ENCODE results near the gene LHCGR. TPM values are rescaled to one million over a fixed set of nuclear protein-coding genes. Genes with fewer than 3 reads are reported as not detected.
"Not testable (repeated sequence)": the region's sequence is repeated elsewhere in the genome, so short reads cannot be mapped to it uniquely, and the experiment has no call there.

The LHCGR gene
- total and polyA plus RNA-seq, 7 donors, result not detected

DNA sequence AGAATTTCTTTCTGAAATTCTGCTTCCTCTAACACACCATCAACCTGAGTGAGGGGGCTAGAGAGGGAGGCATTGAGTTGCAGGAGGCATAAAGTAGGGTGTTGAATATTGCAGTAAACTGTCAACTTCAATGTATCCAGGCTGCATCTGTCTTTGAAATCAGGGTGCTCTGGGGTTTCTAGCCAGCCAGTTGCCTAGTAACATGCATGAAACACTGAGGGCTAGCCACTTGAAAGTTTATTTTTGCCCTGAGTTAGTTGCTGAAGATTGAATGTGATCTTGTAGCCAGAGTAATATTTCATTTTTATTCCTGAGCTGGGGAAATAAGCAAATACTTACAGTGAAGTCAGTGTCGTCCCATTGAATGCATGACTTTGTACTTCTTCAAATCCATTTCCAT is 41.9 kb downstream of the LHCGR start:
- intact Hi-C loops (cut with DNase I), result no loop called here
- Histone ChIP-seq H3K27me3 (peaks cover 0 to 5% (median 0%) of the 10 kb centered on the region in 3 donors), H3K9me3 (no peaks in the 10 kb centered on the region), H3K4me1 (peaks cover 0 to 32% (median 20%) of the 10 kb centered on the region in 4 donors), H3K4me3 (no peak overlapping the region), H3K27ac (peak overlapping the region in 1 of 4 donors; percentile 73), H3K36me3 (no peaks in the 10 kb centered on the region)
- no peak for DNase-seq
- WGBS, 2 donors, result 61 to 85% methylated on average over 1 of the region's 1 CpG
- TF ChIP-seq POLR2AphosphoS5 (IDR thresholded peaks at IDR 0.05), result peak in 2 of 4 donors; percentile 43 to 65
- TF ChIP-seq POLR2A (IDR thresholded peaks at IDR 0.05), result no peak

DNA sequence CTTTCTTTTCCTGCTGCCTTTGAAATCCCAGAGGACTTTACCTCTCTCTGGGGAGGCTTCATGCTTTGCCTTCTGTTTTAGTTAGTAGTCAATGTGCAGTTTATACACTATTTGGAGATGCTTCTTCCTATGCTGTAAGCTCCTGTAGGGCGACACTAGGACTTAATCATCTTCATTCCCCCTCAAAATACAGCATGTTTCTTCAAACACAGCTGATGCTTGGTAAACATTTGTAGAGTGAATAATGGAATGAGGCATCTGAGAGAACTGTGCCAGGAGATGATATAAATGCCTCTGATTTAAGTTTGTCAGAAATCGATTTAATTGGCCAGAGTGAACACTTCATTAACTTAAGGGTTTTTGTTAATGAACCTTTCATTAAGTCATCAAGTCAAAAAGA is 43.4 kb downstream of the LHCGR start:
- no peak overlapping the region for H3K4me3 ChIP-seq
- no peak for DNase-seq
- 64 to 75% methylated on average over 2 of the region's 2 CpGs for WGBS, 2 donors
- peaks cover 0 to 32% (median 20%) of the 10 kb centered on the region in 4 donors for H3K4me1 ChIP-seq
- TF ChIP-seq POLR2AphosphoS5 (IDR thresholded peaks at IDR 0.05) (no peak), POLR2A (IDR thresholded peaks at IDR 0.05) (no peak), EP300 (IDR thresholded peaks at IDR 0.05) (no peak)
- TF ChIP-seq, protein P1, sequence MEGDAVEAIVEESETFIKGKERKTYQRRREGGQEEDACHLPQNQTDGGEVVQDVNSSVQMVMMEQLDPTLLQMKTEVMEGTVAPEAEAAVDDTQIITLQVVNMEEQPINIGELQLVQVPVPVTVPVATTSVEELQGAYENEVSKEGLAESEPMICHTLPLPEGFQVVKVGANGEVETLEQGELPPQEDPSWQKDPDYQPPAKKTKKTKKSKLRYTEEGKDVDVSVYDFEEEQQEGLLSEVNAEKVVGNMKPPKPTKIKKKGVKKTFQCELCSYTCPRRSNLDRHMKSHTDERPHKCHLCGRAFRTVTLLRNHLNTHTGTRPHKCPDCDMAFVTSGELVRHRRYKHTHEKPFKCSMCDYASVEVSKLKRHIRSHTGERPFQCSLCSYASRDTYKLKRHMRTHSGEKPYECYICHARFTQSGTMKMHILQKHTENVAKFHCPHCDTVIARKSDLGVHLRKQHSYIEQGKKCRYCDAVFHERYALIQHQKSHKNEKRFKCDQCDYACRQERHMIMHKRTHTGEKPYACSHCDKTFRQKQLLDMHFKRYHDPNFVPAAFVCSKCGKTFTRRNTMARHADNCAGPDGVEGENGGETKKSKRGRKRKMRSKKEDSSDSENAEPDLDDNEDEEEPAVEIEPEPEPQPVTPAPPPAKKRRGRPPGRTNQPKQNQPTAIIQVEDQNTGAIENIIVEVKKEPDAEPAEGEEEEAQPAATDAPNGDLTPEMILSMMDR (IDR thresholded peaks at IDR 0.05), result no peak
- no peaks in the 10 kb centered on the region for H3K27me3 ChIP-seq
- no peaks in the 10 kb centered on the region for H3K9me3 ChIP-seq
- intact Hi-C loops (cut with DNase I), result no loop called here
- no peak overlapping the region for H3K27ac ChIP-seq
- no peaks in the 10 kb centered on the region for H3K36me3 ChIP-seq

DNA sequence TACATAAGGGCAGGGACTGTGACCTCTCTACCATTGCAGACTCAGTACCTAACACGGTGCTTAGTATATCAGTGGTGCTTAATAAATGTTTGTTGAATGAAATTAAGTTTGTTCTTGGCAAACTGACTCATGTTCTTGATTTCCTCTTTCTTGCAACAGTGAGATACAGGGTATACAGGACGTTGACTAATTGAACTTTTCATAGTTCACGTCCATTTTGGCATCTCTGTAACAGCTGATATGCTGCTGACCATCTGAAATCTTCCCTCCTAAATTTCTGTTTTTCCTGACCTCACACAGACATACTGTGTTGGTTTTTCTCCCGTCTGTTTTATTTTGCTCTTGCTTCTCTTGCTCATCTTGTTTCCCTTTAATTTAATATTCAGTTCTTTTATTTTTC is 44.2 kb downstream of the LHCGR start:
- Histone ChIP-seq H3K4me3 (no peak overlapping the region), H3K4me1 (peaks cover 0 to 32% (median 20%) of the 10 kb centered on the region in 4 donors), H3K27me3 (no peaks in the 10 kb centered on the region), H3K9me3 (no peaks in the 10 kb centered on the region), H3K27ac (no peak overlapping the region), H3K36me3 (no peaks in the 10 kb centered on the region)
- WGBS, 2 donors, result 56 to 58% methylated on average over 4 of the region's 4 CpGs
- DNase-seq, result no peak
- TF ChIP-seq POLR2AphosphoS5 (IDR thresholded peaks at IDR 0.05) (no peak), POLR2A (IDR thresholded peaks at IDR 0.05) (no peak), EP300 (IDR thresholded peaks at IDR 0.05) (no peak)
- TF ChIP-seq, protein P1 (IDR thresholded peaks at IDR 0.05), result no peak
- intact Hi-C loops (cut with DNase I), result no loop called here

DNA sequence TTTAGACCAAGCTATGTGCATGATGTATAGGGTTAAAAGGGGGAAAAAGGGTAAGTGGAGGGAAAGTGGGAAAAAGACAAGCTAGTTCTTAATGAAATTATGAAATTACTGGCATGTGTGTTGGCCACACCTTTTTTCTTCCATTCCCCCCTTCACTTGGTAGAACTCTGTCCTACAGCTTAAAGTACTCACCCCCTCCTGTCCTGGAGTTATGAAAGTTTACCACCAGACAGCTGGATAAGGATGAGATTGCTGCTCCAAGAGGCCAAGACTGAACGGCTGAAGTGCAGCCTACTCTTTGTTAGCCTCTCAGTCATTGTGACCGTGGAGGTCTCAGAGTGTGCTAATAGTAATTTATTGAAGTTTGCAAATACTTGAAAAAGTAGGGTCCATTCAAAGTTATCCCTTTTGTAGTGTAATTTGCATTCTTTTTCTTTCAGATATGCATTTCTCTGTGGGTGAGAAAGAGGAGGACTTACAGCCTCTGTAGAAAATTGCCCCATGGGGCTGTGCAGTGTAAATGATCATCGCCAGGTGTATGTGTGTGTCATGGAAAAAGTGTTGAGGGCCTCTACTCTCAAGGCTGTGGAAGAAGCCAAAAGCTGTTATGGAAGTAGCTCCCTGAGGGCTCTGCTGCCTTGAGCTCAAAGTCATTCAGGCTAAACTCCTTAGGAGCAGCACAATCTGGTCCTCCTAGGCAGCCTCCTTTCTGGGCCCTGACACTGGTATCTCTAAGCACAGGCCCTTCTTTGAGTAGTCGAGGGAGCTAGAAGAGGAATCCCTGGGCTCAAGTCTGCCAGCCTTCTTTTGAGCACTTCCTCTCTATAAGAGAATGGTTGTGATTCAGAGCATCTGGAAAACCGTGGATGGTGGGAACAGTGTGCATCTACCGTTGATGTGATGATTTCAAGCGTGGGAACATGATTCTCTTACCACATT is 46.2 kb downstream of the LHCGR start:
- Histone ChIP-seq H3K27me3 (no peaks in the 10 kb centered on the region), H3K4me1 (peaks cover 0 to 12% (median 10%) of the 10 kb centered on the region in 4 donors), H3K27ac (no peak overlapping the region), H3K36me3 (no peaks in the 10 kb centered on the region), H3K9me3 (no peaks in the 10 kb centered on the region), H3K4me3 (no peak overlapping the region)
- intact Hi-C loops (cut with DNase I), result no loop called here
- 63 to 82% methylated on average over 7 of the region's 7 CpGs for WGBS, 2 donors
- no peak for DNase-seq
- no peak for TF ChIP-seq POLR2AphosphoS5 (IDR thresholded peaks at IDR 0.05)
- TF ChIP-seq POLR2A (IDR thresholded peaks at IDR 0.05), result no peak
- TF ChIP-seq, protein P1 (IDR thresholded peaks at IDR 0.05), result no peak
- TF ChIP-seq EP300 (IDR thresholded peaks at IDR 0.05), result no peak

DNA sequence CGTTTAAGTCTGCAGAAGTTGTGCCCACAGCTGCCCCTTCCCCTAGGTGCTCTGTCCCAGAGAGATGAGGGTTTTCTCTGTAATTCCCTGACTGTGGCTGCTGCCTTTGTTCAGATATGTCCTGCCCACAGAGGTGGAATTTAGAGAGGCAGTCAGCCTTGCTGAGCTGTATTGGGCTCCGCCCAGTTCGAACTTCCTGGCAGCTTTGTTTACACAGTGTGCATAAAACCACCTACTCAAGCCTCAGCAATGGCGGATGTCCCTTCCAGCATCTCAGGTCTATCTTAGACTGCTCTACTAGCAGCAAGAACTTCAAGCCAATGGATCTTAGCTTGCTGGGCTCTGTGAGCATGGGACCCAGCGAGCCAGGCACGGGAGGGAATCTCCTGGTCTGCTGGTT is 48.1 kb downstream of the LHCGR start:
- Histone ChIP-seq H3K27ac (no peak overlapping the region), H3K9me3 (no peaks in the 10 kb centered on the region), H3K4me1 (no peaks in the 10 kb centered on the region), H3K4me3 (no peak overlapping the region), H3K27me3 (no peaks in the 10 kb centered on the region), H3K36me3 (no peaks in the 10 kb centered on the region)
- intact Hi-C loops (cut with DNase I), result no loop called here
- no peak for DNase-seq
- no peak for TF ChIP-seq POLR2AphosphoS5 (IDR thresholded peaks at IDR 0.05)
- no peak for TF ChIP-seq EP300 (IDR thresholded peaks at IDR 0.05)
- TF ChIP-seq POLR2A (IDR thresholded peaks at IDR 0.05), result no peak
- TF ChIP-seq, protein P1 (IDR thresholded peaks at IDR 0.05), result no peak
- WGBS, 2 donors, result 45 to 72% methylated on average over 6 of the region's 6 CpGs

DNA sequence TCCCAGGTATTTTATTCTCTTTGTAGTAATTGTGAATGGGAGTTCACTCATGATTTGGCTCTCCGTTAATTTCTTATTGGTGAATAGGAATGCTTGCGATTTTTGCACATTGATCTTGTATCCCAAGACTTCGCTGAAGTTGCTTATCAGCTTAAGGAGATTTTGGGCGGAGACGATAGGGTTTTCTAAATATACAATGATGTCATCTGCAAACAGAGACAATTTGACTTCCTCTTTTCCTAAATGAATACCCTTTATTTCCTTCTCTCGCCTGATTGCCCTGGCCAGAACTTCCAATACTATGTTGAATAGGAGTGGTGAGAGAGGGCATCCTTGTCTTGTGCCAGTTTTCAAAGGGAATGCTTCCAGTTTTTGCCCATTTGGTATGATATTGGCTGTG is 51.9 kb downstream of the LHCGR start:
- H3K36me3 ChIP-seq, H3K27me3 ChIP-seq: not testable (repeated sequence)

More for the DNA sequence above, 51.9 kb downstream of the LHCGR start:
- intact Hi-C loops (cut with DNase I); DNase-seq; H3K27ac ChIP-seq; H3K4me3 ChIP-seq; H3K9me3 ChIP-seq; H3K4me1 ChIP-seq: not testable (repeated sequence)
- 73 to 91% methylated on average over 6 of the region's 6 CpGs for WGBS, 2 donors

All from sigmoid colon (tissue), 7 donors.